GM23248 (cell line): Measurements from ENCODE around the gene RAB8B.

ENCODE experiments used
- EZH2 ChIP-seq: fragments of 200-600 bp; sonication (generic); IDR thresholded peaks from 2 replicates; pipeline ENCODE4 v1.6.1; 2018; ENCODE audit warnings: antibody characterized with exemption, mild to moderate bottlenecking; ENCODE audit not compliant: insufficient read depth, poor library complexity, severe bottlenecking
- EZH2phosphoT487 ChIP-seq: fragments of 200-600 bp; sonication (generic); IDR thresholded peaks from 2 replicates; pipeline ENCODE4 v1.6.1; 2018; ENCODE audit warnings: antibody characterized with exemption, moderate library complexity, mild to moderate bottlenecking, low read depth; ENCODE audit not compliant: insufficient read depth

DNA sequence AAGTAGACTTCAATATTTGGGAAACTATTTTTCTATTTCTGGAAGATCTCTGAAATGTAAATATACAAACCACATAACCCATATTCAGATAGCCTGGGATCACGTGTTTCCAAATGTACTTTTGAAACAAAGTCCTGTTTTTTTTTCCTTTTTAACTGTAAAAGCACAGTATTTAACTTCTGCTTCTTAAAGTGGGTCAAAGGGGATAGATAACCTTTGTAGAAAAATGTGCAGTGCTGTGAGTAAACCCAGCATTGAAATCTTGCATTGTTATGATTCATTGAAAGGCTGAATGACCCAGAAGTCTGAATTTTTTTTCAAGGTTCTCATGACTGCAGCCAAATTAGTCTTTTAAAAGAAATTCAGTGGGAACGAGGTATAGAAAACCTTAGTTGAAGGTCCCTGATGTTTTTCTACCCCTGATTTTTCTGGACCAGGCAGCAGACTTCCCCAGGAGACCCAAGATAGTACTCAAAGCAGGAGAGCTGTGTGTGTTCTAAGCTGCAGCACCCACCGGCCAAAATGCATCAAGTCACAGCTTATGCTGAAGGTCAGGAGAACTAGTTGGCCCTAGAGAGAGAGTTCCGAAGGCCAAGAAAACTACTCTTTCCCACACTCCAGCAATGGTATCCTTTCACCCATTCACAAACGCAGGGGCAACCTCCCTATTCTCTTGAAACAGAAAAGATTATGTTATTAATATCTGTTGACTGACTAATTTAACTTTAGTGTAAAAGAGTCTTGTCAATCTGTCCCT, 44.4 kb downstream of the RAB8B start:
- no peak for TF ChIP-seq EZH2
- TF ChIP-seq EZH2phosphoT487: no peak
